H1 (cell line): ENCODE data around the gene CDHR2. TPM values are rescaled to one million over a fixed set of nuclear protein-coding genes. Genes with fewer than 3 reads are reported as not detected.

Source experiments
- CTCF ChIA-PET: fragments of 300-600 bp; sonication (Branson Sonifier 250); formaldehyde crosslinking; loops from one replicate; lab custom pipeline; 2021; ENCODE audit not compliant: partially characterized antibody; lab: Charles Lee
- POLR2A ChIA-PET: fragments of 300-600 bp; sonication (Branson Sonifier 250); formaldehyde crosslinking; loops from one replicate; lab custom pipeline; 2021; ENCODE audit warnings: inconsistent platforms; ENCODE audit not compliant: partially characterized antibody; lab: Charles Lee
- DNase-seq, 2 experiments: peaks; one replicate each; pipeline versions ENCODE4 v3.0.0 to v3.0.0-alpha.2; 2010 to 2022; ENCODE audit warnings: low spot score in 2 of 2, low read depth in 1 of 2, mixed read lengths in 1 of 2
- FAIRE-seq: peaks from 2 replicates; lab custom pipeline; 2011; peaks lifted over from hg19 to GRCh38; lab: Jason Lieb, UNC
- H2AFZ ChIP-seq: 2 replicates; pipeline ENCODE4 v1.8.1; 2012; ENCODE audit warnings: low read length, inconsistent platforms
- H2AK5ac ChIP-seq: 2 replicates; pipeline ENCODE4 v1.6.1; 2013; ENCODE audit warnings: low read depth, low read length
- H2BK120ac ChIP-seq: replicated peaks from 2 replicates; pipeline ENCODE3; 2013; ENCODE audit warnings: low read depth, low read length, inconsistent platforms
- H2BK12ac ChIP-seq: 2 replicates; pipeline ENCODE4 v1.6.1; 2013; ENCODE audit warnings: low read depth, low read length
- H2BK15ac ChIP-seq: 2 replicates; pipeline ENCODE4 v1.6.1; 2013; ENCODE audit warnings: low read length
- H2BK20ac ChIP-seq: 2 replicates; pipeline ENCODE4 v1.6.1; 2013; ENCODE audit warnings: low read length
- H2BK5ac ChIP-seq: 2 replicates; pipeline ENCODE4 v1.6.1; 2013; ENCODE audit warnings: low read depth, low read length
- H3K14ac ChIP-seq: 2 replicates; pipeline ENCODE4 v1.6.1; 2013; ENCODE audit warnings: inconsistent platforms; ENCODE audit not compliant: insufficient read length
- H3K18ac ChIP-seq: 2 replicates; pipeline ENCODE4 v1.6.1; 2013; ENCODE audit warnings: low read length; ENCODE audit errors: extremely low read depth
- H3K23ac ChIP-seq: 2 replicates; pipeline ENCODE4 v1.6.1; 2013; ENCODE audit warnings: inconsistent platforms; ENCODE audit not compliant: insufficient read length
- H3K23me2 ChIP-seq: 2 replicates; pipeline ENCODE4 v1.6.1; 2013; ENCODE audit warnings: low read depth, low read length
- H3K27ac ChIP-seq: 2 replicates; pipeline ENCODE4 v1.6.1; 2011; ENCODE audit warnings: low read depth, low read length, inconsistent platforms
- H3K27me3 ChIP-seq, 4 experiments: replicated peaks in 1 of 4; 1 replicate in 1 of 4; 2 replicates in 3 of 4; pipeline versions ENCODE4 v1.6.1 to v1.8.1; 2011 to 2013; ENCODE audit warnings: low read length in 3 of 4, mild to moderate bottlenecking in 3 of 4, inconsistent platforms in 2 of 4, mixed read lengths in 2 of 4, moderate library complexity in 1 of 4; ENCODE audit not compliant: control insufficient read depth in 3 of 4, insufficient read depth in 3 of 4; ENCODE audit errors: extremely low read depth in 1 of 4
- H3K36me3 ChIP-seq, 4 experiments: 2 replicates each; pipeline versions ENCODE4 v1.6.1 to v1.8.1; 2011 to 2013; ENCODE audit warnings: mild to moderate bottlenecking in 4 of 4, low read length in 3 of 4, moderate library complexity in 2 of 4, control low read depth in 1 of 4, inconsistent platforms in 1 of 4; ENCODE audit not compliant: insufficient read depth in 4 of 4, control insufficient read depth in 2 of 4
- H3K4ac ChIP-seq: replicated peaks from 2 replicates; pipeline ENCODE3; 2013; ENCODE audit warnings: low read length, low read depth, mixed read lengths, inconsistent platforms; ENCODE audit not compliant: insufficient read length
- H3K4me1 ChIP-seq, 4 experiments: replicated peaks in 1 of 4; 1 replicate in 1 of 4; 2 replicates in 3 of 4; pipeline versions ENCODE4 v1.6.1 to v1.8.1; 2011 to 2013; ENCODE audit warnings: low read length in 3 of 4, inconsistent platforms in 2 of 4, mixed read lengths in 1 of 4; ENCODE audit not compliant: insufficient read depth in 4 of 4, control insufficient read depth in 3 of 4
- H3K4me2 ChIP-seq, 2 experiments: 2 replicates each; pipeline versions ENCODE4 v1.6.1 to v1.8.1; 2011 to 2013; ENCODE audit warnings: low read depth in 2 of 2, low read length in 2 of 2, control low read depth in 1 of 2, inconsistent platforms in 1 of 2, mild to moderate bottlenecking in 1 of 2; ENCODE audit not compliant: insufficient read depth in 1 of 2
- H3K4me3 ChIP-seq, 4 experiments: fragments of 200-600, 300-600 bp in 1 of 4; sonication (generic), shearing (Covaris generic), sonication (Bioruptor Twin) in 1 of 4; 2 replicates each; pipeline versions ENCODE4 v1.5.1 to v1.8.1; 2011 to 2016; ENCODE audit warnings: low read length in 4 of 4, low read depth in 3 of 4, control low read depth in 2 of 4, inconsistent platforms in 2 of 4, mild to moderate bottlenecking in 2 of 4, mixed read lengths in 1 of 4, moderate library complexity in 1 of 4; ENCODE audit not compliant: insufficient read depth in 2 of 4; ENCODE audit errors: extremely low read depth in 1 of 4
- H3K56ac ChIP-seq: replicated peaks from 2 replicates; pipeline ENCODE3; 2013; ENCODE audit warnings: low read depth, mild to moderate bottlenecking, mixed read lengths, low read length, inconsistent platforms; ENCODE audit not compliant: insufficient read length
- H3K79me1 ChIP-seq: 2 replicates; pipeline ENCODE4 v1.6.1; 2013; ENCODE audit warnings: low read depth, low read length, control low read depth
- H3K79me2 ChIP-seq, 2 experiments: 2 replicates each; pipeline versions ENCODE4 v1.6.1 to v1.8.1; 2012 to 2013; ENCODE audit warnings: low read length in 2 of 2, mild to moderate bottlenecking in 2 of 2, inconsistent platforms in 1 of 2; ENCODE audit not compliant: insufficient read depth in 2 of 2, control insufficient read depth in 1 of 2
- H3K9ac ChIP-seq, 4 experiments: replicated peaks in 1 of 4; 1 replicate in 1 of 4; 2 replicates in 3 of 4; pipeline versions ENCODE4 v1.6.1 to v1.8.1; 2011 to 2013; ENCODE audit warnings: low read depth in 3 of 4, low read length in 3 of 4, control low read depth in 2 of 4, mild to moderate bottlenecking in 2 of 4, moderate library complexity in 2 of 4, inconsistent platforms in 1 of 4; ENCODE audit errors: extremely low read depth in 1 of 4
- H3K9me3 ChIP-seq, 2 experiments: 2 replicates each; pipeline versions ENCODE4 v1.6.1 to v1.8.1; 2012 to 2013; ENCODE audit warnings: mild to moderate bottlenecking in 2 of 2, moderate library complexity in 2 of 2, control low read depth in 1 of 2, inconsistent platforms in 1 of 2, low read depth in 1 of 2, low read length in 1 of 2, mixed read lengths in 1 of 2; ENCODE audit not compliant: insufficient read depth in 2 of 2
- H4K20me1 ChIP-seq, 2 experiments: replicated peaks in 1 of 2; 2 replicates each; pipeline versions ENCODE3 to v1.8.1; 2011 to 2013; ENCODE audit warnings: inconsistent platforms in 2 of 2, low read length in 2 of 2, mild to moderate bottlenecking in 1 of 2; ENCODE audit not compliant: insufficient read depth in 2 of 2, control insufficient read depth in 1 of 2
- H4K5ac ChIP-seq: 2 replicates; pipeline ENCODE4 v1.6.1; 2013; ENCODE audit warnings: low read length, low read depth, mixed read lengths, inconsistent platforms; ENCODE audit not compliant: insufficient read length
- H4K8ac ChIP-seq: 2 replicates; pipeline ENCODE4 v1.8.0; 2013; ENCODE audit warnings: mild to moderate bottlenecking, moderate library complexity, low read length, inconsistent platforms; ENCODE audit not compliant: insufficient read depth; ENCODE audit errors: extremely low read depth
- H4K91ac ChIP-seq: replicated peaks from 2 replicates; pipeline ENCODE3; 2013; ENCODE audit warnings: low read length, mixed read lengths, inconsistent platforms; ENCODE audit not compliant: insufficient read length
- ASH2L ChIP-seq: fragments of 200-600, 300-600 bp; sonication (generic); IDR thresholded peaks from one replicate; pipeline ENCODE4 v1.7.1; 2017; ENCODE audit warnings: low read length
- BRCA1 ChIP-seq: IDR thresholded peaks from 2 replicates; pipeline ENCODE4 v1.6.1; 2012; ENCODE audit warnings: low read depth, low read length, improper control_type of control experiment
- NANOG ChIP-seq: IDR thresholded peaks from 2 replicates; pipeline ENCODE4 v1.6.1; 2011; ENCODE audit warnings: low read length, low read depth, mild to moderate bottlenecking, inconsistent platforms; ENCODE audit not compliant: insufficient read depth, poor library complexity, severe bottlenecking
- POLR2A ChIP-seq, 2 experiments: IDR thresholded peaks; 1 replicate in 1 of 2; 2 replicates in 1 of 2; pipeline ENCODE4 v1.6.1; 2011; ENCODE audit warnings: low read depth in 2 of 2, low read length in 2 of 2, mild to moderate bottlenecking in 2 of 2; ENCODE audit errors: control extremely low read depth in 1 of 2
- SP1 ChIP-seq: IDR thresholded peaks from 2 replicates; pipeline ENCODE4 v1.6.1; 2011; ENCODE audit warnings: low read depth, low read length
- SP4 ChIP-seq: IDR thresholded peaks from 2 replicates; pipeline ENCODE4 v1.6.1; 2012; ENCODE audit warnings: low read length, inconsistent platforms
- TAF1 ChIP-seq: IDR thresholded peaks from 2 replicates; pipeline ENCODE4 v1.6.1; 2011; ENCODE audit warnings: mild to moderate bottlenecking, low read depth, low read length
- TBP ChIP-seq: IDR thresholded peaks from 2 replicates; pipeline ENCODE4 v1.6.1; 2011; ENCODE audit warnings: low read depth, low read length, improper control_type of control experiment
- TEAD4 ChIP-seq: IDR thresholded peaks from 2 replicates; pipeline ENCODE4 v1.6.1; 2012; ENCODE audit warnings: low read depth, low read length, inconsistent platforms, mixed read lengths
- WGBS, 2 experiments: shearing (Covaris generic) in 1 of 2; methylation state at CpG; one replicate each; pipeline versions ENCODE4 v1.1.6 to v1.1.7; 2013 to 2015; ENCODE audit warnings: low lambda C conversion rate in 2 of 2, mixed read lengths in 2 of 2, inconsistent platforms in 1 of 2, low coverage in 1 of 2, missing lambda C conversion rate in 1 of 2; ENCODE audit not compliant: insufficient replicate concordance in 2 of 2, insufficient coverage in 1 of 2, insufficient read length in 1 of 2; ENCODE audit errors: extremely low coverage in 1 of 2, missing lambda C conversion rate in 1 of 2; 5-methylcytosine and 5-hydroxymethylcytosine counted together
- polyA plus RNA-seq, 7 experiments: library from polyadenylated mRNA; depleted of rRNA in 3 of 7; stranded (reverse) in 5 of 7; unstranded in 2 of 7; fragments of >200 nt in 5 of 7; fragments of 200-250 nt in 2 of 7; gene quantifications; 1 replicate in 5 of 7; 2 replicates in 1 of 7; 4 replicates in 1 of 7; pipeline versions ENCODE4 v1.2.1 to v1.2.3, GENCODE V29; 2011 to 2013; ENCODE audit warnings: missing spikeins in 2 of 7, mixed read lengths in 2 of 7
- total RNA-seq: library from RNA; stranded (reverse); fragmentation: NEBNext Ultra II Directional; extraction: Animal tissue kit (Norgen Biotek cat#: 25700); gene quantifications from 2 replicates; pipeline ENCODE4 v1.2.1, GENCODE V29; 2021

The CDHR2 gene
- total and polyA plus RNA-seq, 2 of the 8 experiments (the other 6 are each of a cell fraction or from before 2014, with no cell fraction given), result 0.02 to 0.43 TPM

DNA sequence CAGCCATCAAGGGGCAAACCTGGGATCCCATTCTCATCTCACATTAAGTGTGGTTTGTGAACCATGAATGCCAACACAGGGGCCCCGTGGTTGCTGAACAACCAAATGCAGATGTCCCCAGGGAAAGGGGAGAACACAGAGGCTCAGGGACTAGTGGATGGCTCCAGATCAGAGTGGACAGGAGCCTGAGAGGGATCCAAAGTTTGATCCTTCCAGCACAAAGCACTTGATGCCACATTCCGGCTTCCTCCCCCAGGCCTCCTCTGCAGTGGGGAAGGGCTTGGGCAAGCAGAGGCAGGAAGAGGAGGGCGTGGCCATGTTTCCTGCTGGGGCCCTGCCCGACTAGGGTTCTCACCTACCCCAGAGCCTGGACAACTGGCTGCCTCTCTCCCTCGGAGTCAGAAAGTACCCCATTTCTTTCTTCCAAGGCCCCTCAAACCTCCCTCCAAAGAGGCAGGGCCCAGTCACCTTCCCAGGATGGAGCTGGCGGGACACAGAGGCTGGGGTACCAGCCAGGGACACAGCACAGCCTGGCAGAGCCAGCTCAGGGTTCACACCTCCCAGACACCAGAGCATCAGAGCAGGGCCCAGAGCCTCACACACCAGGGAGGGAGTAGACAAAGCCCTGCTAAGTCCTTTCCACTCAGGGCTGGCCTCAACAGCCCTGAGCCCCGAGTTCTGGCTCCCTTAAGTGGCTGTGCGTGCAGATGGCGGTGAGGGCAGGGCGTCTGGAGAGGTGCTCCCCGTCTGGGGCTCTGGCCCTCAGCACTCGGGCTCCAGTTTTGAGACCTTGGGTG, 7.6 kb upstream of the CDHR2 start:
- Histone ChIP-seq H3K23me2 (peaks cover 14% of the 10 kb centered on the region), H4K8ac (no peak overlapping the region; the same call in 1 of the 2 replicates), H3K27ac (no peak overlapping the region), H3K14ac (no peak overlapping the region), H2BK5ac (peak overlapping the region; percentile 68; the same call in 1 of the 2 replicates), H3K36me3 (no peaks in the 10 kb centered on the region), H2AK5ac (peak overlapping the region; percentile 79; the same call in 1 of the 2 replicates), H2BK12ac (peak overlapping the region; percentile 99), H2AFZ (no peak overlapping the region), H3K18ac (peak overlapping the region; percentile 89), H4K5ac (peak overlapping the region; percentile 59), H3K79me1 (peaks cover 2% of the 10 kb centered on the region; the same call in 1 of the 2 replicates), H3K23ac (no peak overlapping the region), H3K4me3 (peak overlapping the region in 3 of 4 experiments; percentile 2 to 76 (median 20); a peak in 4 of 8 replicates), H3K4me2 (peak overlapping the region; percentile 47 to 91; a peak in 3 of 4 replicates), H3K4ac (peak overlapping the region; percentile 69), H4K20me1 (peaks cover 0 to 1% of the 10 kb centered on the region in 2 experiments), H2BK20ac (no peak overlapping the region), H4K91ac (peak overlapping the region; percentile 91), H3K27me3 (no peaks in the 10 kb centered on the region; a peak in 1 of 7 replicates), H3K4me1 (peaks cover 9 to 18% (median 18%) of the 10 kb centered on the region in 4 experiments), H3K56ac (no peak overlapping the region), H3K79me2 (peaks cover 0 to 2% of the 10 kb centered on the region in 2 experiments; a peak in 1 of 4 replicates), H3K9me3 (no peaks in the 10 kb centered on the region), H2BK15ac (peak overlapping the region; percentile 61; the same call in 1 of the 2 replicates), H2BK120ac (no peak overlapping the region), H3K9ac (peak overlapping the region in 1 of 4 experiments; percentile 29; a peak in 2 of 7 replicates)
- TF ChIP-seq TAF1 (0 out of 2 replicates have a peak, but pooled peaks have one; percentile 23), TEAD4 (peak; percentile 65), BRCA1 (no peak), SP4 (no peak), NANOG (no peak), SP1 (no peak), TBP (0 out of 2 replicates have a peak, but pooled peaks have one; percentile 14), POLR2A (IDR thresholded peaks at IDR 0.05; ENCODE audit: control extremely low read depth in 1 of 2, low read depth in 2 of 2, low read length in 2 of 2) (peak in 1 of 2 experiments; percentile 58; a peak in 1 of 3 replicates), ASH2L (peak; percentile 67)
- DNase-seq (peak in 1 of 2 experiments; percentile 81), FAIRE-seq (no peak)
- CTCF ChIA-PET, result interaction anchor here (0.7 to 3.7 kb wide), 3 partner anchors 12 to 54 kb away, joined by 3 to 27 read pairs (median 10); no protein-coding TSS in a partner anchor
- WGBS, 2 experiments, result 52% methylated on average over 12 of the region's 12 CpGs; no CpG with 5 or more reads in 1 of the 2 experiments
- POLR2A ChIA-PET, result interaction anchor here (4.5 to 21.1 kb wide), 2 partner anchors 12 to 22 kb away, joined by 22 to 458 read pairs; no protein-coding TSS in a partner anchor
